AG04449 (cell line): ENCODE results near the gene ATP8A2.
A peak's percentile ranks its signal among the peaks of the same experiment; 100 is the strongest.

Experiments
- CTCF ChIA-PET: fragments of 350-600 bp; formaldehyde crosslinking; extraction: SDS; loops from one replicate; lab custom pipeline; 2021; ENCODE audit warnings: antibody characterized with exemption; lab: Yijun Ruan, JAX
- POLR2A ChIA-PET: fragments of 400-600, 350-600 bp; formaldehyde crosslinking; extraction: SDS; loops from one replicate; lab custom pipeline; 2020; ENCODE audit warnings: antibody characterized with exemption, inconsistent platforms; lab: Yijun Ruan, JAX
- DNase-seq: peaks from one replicate; pipeline ENCODE4 v3.0.0-alpha.2; 2010; ENCODE audit warnings: low read depth, low spot score
- H3K4me3 ChIP-seq: 2 replicates; pipeline ENCODE4 v1.5.1; 2011; ENCODE audit warnings: low read depth, mild to moderate bottlenecking, control low read depth, low read length
- CTCF ChIP-seq: IDR thresholded peaks from one replicate; pipeline ENCODE4 v1.5.1; 2011; ENCODE audit warnings: mild to moderate bottlenecking, moderate library complexity, low read length, control low read depth, inconsistent platforms; ENCODE audit not compliant: insufficient read depth; ENCODE audit errors: missing control alignments

The ATP8A2 gene

GRCh38 chr13:25979371-25979770 lies 607.6 kb downstream of the ATP8A2 start:
- H3K4me3 ChIP-seq: no peak overlapping the region
- POLR2A ChIA-PET: no interaction called here
- no peak for DNase-seq
- no peak for TF ChIP-seq CTCF
- CTCF ChIA-PET: no interaction called here

- POLR2A ChIA-PET: no interaction called here
- no peak for DNase-seq
- CTCF ChIA-PET: no interaction called here
- TF ChIP-seq CTCF: peak; percentile 42
- H3K4me3 ChIP-seq: no peak overlapping the region
These were observed 608.5 kb downstream of the ATP8A2 start for GRCh38 chr13:25980255-25980654.

GRCh38 chr13:25981060-25981459 lies 609.3 kb downstream of the ATP8A2 start:
- no peak overlapping the region for H3K4me3 ChIP-seq
- ChIA-PET POLR2A (no interaction called here), CTCF (no interaction called here)
- DNase-seq: no peak
- TF ChIP-seq CTCF: no peak

GRCh38 chr13:25982907-25983306 lies 611.1 kb downstream of the ATP8A2 start:
- POLR2A ChIA-PET: no interaction called here
- no peak for TF ChIP-seq CTCF
- H3K4me3 ChIP-seq: no peak overlapping the region

GRCh38 chr13:25987987-25988386 lies 616.2 kb downstream of the ATP8A2 start:
- no peak overlapping the region for H3K4me3 ChIP-seq
- TF ChIP-seq CTCF: no peak
- ChIA-PET CTCF (no interaction called here), POLR2A (no interaction called here)
- no peak for DNase-seq

More at GRCh38 chr13:25982907-25983306, 611.1 kb downstream of the ATP8A2 start:
- CTCF ChIA-PET: interaction anchor here (1.2 kb wide), 1 partner anchor 80 kb away, joined by 3 read pairs; no protein-coding TSS in a partner anchor
- DNase-seq: no peak

- POLR2A ChIA-PET: no interaction called here
- TF ChIP-seq CTCF: no peak
- no peak for DNase-seq
These were observed 616.9 kb downstream of the ATP8A2 start for GRCh38 chr13:25988661-25989060.

More at GRCh38 chr13:25988661-25989060, 616.9 kb downstream of the ATP8A2 start:
- no peak overlapping the region for H3K4me3 ChIP-seq
- CTCF ChIA-PET: no interaction called here
